Stimulated activated CD8-positive, alpha-beta memory T cell treated with anti-CD3 and anti-CD28 coated beads, Interleukin-15, amount 100 ng/mL, for 48 hours (primary cell): ENCODE results near the gene NOP53.
"Not testable (repeated sequence)": the region's sequence is repeated elsewhere in the genome, so short reads cannot be mapped to it uniquely, and the experiment has no call there.

Experiments
- DNase-seq, 2 donors: peaks; one replicate each; pipeline ENCODE4 v3.0.0-alpha.2; 2020; ENCODE audit warnings: low read depth in 2 of 2

Gene NOP53

DNA sequence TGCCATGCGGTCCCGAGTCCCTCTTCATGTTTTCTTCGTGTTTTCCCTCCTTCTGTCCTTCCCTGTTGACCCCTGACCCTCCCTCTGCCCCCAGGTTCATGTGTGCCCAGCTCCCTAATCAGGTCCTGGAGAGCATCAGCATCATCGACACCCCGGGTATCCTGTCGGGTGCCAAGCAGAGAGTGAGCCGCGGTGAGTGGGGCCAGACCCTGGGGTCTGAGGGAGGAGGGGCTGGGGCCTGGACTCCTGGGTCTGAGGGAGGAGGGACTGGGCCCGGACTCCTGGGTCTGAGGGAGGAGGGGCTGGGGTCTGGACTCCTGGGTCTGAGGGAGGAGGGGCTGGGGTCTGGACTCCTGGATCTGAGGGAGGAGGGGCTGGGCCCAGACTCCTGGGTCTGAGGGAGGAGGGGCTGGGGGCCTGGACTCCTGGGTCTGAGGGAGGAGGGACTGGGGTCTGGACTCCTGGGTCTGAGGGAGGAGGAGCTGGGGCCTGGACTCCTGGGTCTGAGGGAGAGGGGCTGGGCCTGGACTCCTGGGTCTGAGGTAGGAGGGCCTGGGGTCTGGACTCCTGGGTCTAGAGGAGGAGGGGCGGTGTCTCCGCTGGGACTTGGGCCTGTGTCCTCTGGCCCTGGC, 26.8 kb upstream of the NOP53 start:
- not testable (repeated sequence) for DNase-seq

DNA sequence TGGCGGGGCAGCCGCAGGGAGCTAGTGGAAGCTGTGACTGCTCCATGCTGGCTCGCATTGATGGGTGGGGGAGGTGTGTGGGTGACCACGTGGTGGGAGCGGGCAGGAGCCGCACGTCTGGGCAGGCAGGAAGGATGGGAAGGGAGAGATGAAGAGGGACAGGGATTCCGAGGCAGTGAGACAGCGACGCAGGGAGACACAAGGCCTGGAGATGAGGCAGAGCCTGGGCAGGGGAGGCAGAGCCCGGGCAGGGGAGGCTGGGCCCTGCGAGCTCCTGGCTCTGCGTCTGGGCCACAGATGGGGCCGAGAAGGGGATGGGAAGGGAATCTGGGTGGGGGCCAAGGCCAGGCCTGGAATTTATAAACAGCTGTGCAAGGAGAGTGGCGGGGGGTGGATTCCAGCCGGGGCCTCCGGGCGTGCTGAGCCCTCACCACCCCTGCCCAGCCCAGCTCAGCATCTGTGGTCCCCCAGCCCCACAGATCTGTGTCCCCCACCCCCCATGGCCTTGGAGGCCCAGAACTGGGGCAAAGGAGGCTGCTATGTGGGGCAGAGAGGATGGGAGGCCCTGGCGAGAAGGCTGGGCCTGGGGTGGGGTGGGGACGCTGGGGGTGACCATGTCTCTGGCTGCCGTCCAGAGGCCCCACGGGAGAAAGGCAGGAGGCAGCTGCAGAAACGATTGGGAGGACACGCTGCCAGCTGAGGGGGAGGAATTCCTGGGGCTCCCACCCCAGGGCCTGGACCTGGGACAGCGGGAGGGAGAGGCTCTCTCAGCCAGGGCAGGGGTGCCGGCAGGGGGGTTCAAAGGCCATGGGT, 26.1 kb upstream of the NOP53 start:
- DNase-seq: no peak

GRCh38 chr19:47720669-47721422, 24.5 kb upstream of the NOP53 start:
- no peak for DNase-seq

DNA sequence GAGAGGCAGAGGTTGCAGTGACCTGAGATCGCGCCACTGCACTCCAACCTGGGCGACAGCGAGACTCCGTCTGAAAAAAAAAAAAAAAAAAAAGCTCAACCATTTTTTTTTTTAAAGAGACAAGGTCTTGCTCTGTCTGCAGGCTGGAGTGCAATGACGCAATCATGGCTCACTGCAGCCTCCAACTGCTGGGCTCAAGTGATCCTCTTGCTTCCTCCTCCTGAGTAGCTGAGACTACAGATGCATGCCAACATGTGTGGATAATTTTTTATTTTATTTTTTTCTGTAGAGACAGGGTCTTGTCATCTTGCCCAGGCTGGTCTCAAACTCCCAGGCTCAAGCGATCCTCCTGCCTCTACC, 21.8 kb upstream of the NOP53 start:
- no peak for DNase-seq

DNA sequence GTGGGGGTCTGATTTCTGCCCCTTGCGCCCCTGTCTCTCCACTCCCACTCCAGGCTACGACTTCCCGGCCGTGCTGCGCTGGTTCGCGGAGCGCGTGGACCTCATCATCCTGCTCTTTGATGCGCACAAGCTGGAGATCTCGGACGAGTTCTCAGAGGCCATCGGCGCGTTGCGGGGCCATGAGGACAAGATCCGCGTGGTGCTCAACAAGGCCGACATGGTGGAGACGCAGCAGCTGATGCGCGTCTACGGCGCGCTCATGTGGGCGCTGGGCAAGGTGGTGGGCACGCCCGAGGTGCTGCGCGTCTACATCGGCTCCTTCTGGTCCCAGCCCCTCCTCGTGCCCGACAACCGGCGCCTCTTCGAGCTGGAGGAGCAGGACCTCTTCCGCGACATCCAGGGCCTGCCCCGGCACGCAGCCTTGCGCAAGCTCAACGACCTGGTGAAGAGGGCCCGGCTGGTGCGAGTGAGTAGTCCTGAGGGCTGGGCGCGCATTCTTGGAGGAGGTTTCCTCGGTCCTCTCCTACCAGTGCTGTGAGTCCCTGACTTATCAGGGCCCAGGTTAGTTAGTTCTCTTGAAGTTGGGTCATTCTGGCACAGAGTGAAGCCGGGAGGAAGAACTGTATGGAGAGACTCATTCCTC, 19.5 kb upstream of the NOP53 start:
- no peak for DNase-seq

- DNase-seq: no peak
Measured at GRCh38 chr19:47726467-47726866, 18.9 kb upstream of the NOP53 start.

- DNase-seq: not testable (repeated sequence)
Measured at GRCh38 chr19:47728295-47728694, 17.1 kb upstream of the NOP53 start.

DNA sequence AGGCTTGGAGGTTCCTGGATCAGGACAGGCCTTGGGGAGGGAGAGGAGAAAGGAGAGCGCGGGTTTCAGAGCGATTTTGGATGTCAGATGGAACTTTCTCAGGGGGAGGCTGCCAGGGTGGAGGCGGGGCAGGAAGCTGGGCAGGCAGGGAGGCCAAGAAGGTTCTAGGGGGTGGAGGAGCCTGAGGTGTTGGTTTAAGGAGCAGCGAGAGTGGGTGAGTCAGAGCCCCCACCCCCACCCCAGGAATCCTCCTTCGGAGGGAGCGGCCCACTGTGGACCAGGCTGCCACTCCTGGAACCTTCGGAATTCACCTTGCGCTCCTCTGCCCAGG, 15.9 kb upstream of the NOP53 start:
- DNase-seq: no peak

GRCh38 chr19:47729799-47730520, 15.4 kb upstream of the NOP53 start:
- peak; percentile 34 to 56 for DNase-seq

GRCh38 chr19:47730521-47730889, 14.8 kb upstream of the NOP53 start:
- no peak for DNase-seq

- no peak for DNase-seq
Measured at GRCh38 chr19:47730910-47731309, 14.4 kb upstream of the NOP53 start.

DNA sequence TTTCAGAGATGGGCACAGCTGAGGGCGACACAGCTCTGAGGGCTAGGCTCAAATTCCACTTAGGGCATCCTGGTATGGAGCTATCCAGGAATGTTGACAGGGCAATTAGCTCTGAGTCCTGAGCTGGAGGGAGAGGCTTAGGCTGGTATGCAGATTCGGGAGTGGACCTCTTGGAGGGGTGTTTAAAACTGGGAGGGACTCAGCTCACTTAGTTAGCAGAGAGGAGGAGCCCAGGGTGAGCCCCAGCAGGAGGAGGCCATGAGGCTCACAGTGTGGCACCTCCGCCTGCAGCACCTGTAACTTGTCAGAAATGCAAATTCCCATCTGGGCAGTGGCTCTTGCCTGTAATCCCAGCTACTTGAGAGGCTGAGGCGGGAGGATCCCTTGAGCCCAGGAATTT, 10.2 kb upstream of the NOP53 start:
- DNase-seq: no peak

GRCh38 chr19:47740866-47741519, 4.4 kb upstream of the NOP53 start:
- no peak for DNase-seq

DNA sequence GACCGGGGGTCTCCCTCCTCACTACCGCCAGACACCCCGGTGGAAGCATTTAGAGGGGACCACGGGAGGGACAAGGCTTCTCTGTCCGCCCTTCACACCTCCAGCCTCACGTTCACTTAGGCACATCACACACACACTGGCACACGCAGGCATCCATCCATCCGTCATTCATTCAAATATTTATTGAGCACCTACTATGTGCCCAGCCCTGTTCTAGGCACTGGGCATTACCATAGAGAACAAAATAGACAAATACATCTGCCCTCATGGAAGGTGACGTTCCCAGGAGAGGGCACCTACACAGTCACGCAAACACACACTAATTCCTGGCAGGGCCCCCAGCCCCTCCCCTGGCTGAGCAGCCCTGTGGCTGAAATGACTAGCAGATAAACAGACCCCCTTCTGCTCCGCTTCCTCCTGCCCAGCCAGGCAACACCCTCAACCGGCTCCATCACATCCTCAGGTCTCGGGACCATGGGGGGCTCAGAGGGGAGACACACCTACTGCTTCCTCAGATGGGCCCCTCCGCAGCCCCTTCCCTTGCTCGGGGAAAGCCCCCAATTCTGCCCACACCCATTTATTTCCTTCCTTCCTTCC, 3.7 kb upstream of the NOP53 start:
- no peak for DNase-seq

- DNase-seq: no peak
Measured at GRCh38 chr19:47742634-47743033, 2.7 kb upstream of the NOP53 start.

GRCh38 chr19:47746129-47746528, 783 bp downstream of the NOP53 start:
- DNase-seq: not testable (repeated sequence)

GRCh38 chr19:47749326-47749725, 4.0 kb downstream of the NOP53 start:
- DNase-seq: no peak

GRCh38 chr19:47750752-47751151, 5.4 kb downstream of the NOP53 start:
- DNase-seq: no peak

DNA sequence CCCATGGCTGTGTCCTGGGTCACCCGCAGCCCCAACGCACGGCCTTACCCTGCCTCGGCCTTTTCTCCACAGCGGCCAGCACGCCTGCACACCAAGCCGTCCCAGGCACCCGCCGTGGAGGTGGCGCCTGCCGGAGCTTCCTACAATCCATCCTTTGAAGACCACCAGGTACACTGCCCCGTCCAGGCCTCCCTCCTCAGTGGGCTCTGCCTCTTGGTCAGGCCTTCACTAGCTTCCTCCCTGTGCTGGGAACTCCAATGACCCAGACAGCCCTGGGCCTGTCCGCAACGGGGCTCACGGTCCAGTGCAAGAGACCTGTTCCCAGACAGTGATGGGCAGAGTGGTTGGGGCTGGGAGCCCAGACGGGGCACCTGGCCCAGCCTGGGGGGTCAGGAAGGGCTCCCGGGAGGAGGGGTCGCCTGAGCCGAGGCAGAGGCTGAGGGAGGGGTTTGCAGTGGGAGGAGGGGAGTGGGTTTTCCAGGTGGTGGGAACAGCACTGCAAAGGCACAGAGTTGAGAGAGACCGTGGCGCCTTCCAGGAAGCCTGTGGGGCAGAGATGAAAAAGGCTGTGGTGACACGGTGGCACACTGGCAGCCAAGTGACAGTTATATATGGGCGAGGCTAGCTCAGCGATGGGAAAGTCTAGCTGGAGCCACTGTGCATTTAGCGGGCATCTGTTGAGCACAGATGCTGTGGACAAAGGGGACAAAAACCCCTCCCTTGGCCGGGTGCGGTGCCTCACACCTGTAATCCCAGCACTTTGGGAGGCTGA, 7.3 kb downstream of the NOP53 start:
- DNase-seq: no peak
